NCI-H526 treated with DMSO at 0.1 percent for 48 hours (cell line): Measurements from ENCODE around the gene PTPRT.
A peak's percentile ranks its signal among the peaks of the same experiment; 100 is the strongest.

Source experiments
- DNase-seq: peaks from one replicate; lab custom pipeline; 2025; lab: John Stamatoyannopoulos, UW

The PTPRT gene

DNA sequence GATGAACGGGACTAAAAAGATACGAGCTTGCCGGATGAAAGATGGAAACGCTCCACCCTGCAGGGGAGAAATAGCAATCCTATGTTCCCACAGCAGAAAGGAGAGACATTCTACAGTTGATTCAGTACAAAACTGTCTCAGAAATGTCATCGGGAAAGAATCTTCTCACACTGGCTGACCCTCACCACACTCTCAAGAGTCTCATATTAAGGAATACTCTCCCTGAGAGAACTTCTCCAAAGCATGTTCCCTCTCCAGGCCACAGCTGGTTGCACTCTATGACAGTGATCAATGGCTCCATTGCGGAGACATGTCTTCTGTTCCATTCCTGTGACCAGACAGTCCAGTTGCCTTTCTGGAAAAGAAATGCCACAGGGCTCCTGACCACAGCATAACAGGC is 813.6 kb downstream of the PTPRT start:
- no peak for DNase-seq

DNA sequence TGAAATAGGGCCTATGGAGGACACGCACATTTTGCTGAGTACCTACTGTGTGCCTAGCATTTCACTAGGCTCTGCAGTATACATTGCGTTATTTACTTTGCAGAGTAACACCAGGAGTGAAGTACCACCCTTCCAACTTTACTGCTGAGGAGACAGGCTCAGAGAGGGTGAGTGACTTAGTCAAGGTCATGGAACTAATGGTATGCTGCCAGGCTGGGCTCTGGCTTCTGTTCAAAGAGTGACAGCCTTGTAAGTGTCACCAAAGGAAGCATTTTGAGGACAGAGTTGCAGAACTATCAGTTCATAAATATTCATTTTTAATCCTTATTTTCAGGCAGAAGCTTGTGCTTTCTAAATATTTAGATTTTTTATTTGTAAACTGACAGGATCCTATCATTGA is 816.7 kb downstream of the PTPRT start:
- no peak for DNase-seq

DNA sequence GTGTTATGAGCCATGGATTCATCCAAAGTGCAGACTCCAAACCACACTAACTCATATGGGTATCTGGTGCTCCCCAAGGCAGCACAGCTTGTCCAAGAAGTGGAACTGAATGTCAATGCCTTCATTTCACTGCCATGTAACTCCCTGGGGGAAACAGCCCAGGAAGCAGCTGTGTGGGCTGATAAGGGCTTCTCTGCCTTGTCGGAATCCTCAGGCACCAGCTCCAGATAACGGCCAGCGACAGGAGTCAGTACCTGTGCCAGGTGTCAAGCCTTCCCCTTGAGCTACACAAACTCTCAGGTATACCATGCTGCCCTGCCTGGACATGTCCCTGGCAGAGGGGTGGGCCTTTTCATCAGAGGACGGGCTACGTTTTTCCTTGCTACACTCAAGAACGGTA is 819.6 kb downstream of the PTPRT start:
- no peak for DNase-seq

- DNase-seq = no peak
Observed at GRCh38 chr20:42368910-42369309, 820.8 kb downstream of the PTPRT start.

- peak; percentile 41 for DNase-seq
Observed at GRCh38 chr20:42366626-42367025, 823.1 kb downstream of the PTPRT start.

GRCh38 chr20:42364446-42364845 is 825.3 kb downstream of the PTPRT start:
- DNase-seq = no peak

DNA sequence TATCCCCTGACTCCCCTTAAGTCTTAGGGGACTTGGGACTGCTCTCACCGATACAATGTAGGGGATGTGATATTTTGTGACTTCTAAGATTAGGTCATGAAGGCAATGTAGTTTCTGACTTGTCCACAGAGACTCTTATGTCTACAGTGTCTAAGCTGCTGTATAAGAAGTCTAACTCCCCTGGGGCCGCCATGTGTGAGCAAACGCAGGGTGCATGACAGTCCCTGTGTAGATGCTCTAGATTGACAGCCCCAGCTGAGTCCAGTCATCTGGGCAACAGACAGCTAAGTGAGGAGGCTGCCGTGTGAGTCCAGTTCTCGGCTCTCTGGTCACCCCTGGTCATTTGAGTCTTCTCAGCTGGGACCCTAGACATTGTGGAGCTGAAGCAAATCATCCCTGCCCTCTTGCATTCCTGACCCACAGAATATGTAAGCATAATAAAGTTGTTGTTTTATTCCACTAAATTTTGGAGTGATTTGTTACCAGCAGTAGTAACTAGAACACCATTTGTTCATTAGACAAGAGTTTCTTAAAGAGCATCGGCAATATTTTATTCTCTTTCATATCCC is 828.2 kb downstream of the PTPRT start:
- DNase-seq = no peak

DNA sequence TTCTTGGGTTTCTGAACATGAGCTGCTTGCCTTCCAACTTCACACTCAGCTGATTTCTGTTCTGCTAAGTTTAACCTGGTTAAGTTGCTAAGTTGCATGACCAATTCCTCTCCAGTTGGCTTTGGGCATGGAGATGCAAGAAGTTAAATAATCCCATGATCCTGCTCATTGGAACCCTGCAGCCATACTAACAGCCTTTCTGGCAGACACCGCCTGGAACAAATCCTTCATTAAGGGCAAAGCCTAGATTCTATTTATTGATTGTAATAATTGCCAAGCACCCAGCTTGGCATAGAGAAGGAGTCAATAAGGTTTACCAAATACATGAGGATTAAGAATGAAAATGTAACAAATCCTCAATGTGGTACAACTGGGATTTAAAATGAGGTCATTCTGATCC is 829.1 kb downstream of the PTPRT start:
- no peak for DNase-seq

- no peak for DNase-seq
Observed at GRCh38 chr20:42359617-42360016, 830.1 kb downstream of the PTPRT start.

DNA sequence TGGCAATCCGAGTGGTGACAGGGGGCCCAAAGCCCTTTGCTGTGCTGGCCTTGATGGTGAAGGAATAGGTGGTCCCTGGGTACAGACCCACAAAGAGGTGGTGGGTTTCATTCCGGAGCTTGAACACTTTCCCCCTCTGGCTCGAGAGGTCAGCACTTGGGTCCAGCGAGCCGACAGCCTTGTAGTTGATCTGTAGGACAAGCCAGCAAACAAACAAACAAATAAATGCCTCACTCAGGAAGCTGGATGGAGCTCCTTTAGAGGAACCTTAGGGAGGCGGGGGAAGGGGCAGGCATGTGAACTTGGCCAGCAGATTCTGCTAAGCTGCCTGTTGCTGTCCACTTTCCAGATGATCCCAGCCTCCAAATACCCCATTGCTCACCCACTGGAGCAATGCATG is 837.6 kb downstream of the PTPRT start:
- no peak for DNase-seq

DNA sequence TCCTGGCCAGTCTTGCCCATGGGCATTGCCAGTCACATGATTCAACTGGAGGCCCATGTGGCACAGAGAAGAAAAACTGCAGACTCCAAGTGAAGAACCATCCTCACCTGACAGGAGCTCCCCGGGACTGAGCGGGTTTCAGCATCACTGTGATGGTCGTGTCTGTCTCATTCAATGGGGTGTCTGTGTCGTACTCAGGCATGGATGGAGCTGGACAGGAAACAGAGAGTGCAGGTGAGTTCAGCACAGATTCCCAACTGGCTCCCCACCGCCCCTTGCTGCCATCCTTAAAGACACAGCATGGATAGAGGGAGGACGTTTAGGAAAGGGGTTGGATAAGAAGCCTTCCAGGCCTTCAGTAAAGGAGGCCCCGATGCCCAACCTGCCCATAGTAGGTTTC is 839.2 kb downstream of the PTPRT start:
- no peak for DNase-seq

DNA sequence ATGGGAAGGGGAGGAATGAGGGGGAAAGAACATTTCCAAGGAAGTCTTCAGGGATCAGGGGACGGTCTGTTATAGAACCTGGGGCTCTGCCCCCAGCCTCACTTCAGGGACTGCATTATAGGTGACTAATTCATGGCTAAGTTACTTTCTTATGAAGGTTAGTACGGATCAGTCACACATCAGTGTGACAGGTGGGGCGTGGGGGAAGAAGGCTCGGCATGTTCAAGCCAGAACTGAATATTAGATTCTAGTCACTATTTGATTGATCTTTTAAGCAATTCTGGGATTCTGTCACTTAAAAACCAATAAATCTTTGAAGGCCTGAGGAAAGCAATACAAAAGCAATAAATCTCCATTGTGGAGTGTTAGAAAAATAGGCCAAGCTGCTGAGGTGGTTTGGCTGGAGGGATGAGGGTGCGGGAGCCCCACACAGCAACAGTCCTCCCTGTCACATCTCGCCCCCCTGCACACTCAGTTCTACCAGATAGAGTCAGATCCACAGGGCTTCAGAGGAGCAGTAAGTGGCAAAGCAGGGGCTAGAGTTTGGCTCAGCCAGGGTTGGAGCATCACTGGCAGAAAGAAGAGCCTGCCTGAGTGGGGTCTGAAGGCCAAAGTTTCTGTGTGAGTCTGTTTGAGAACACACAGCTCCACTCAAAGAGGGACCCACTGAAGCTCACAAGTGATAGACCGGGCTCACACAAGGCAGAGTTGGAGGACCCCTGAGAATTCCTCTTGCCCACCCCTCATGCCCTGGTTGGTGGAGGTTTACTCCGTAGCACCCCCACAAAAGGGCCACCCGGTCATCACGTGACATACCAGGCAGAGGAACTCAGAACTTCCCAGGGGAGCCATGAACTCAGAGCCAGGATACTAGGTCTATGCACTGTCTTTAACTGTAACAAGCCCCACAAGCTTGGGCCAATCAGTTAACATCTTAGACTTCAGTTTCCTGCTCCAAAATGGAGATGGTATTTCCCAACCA is 843.2 kb downstream of the PTPRT start:
- no peak for DNase-seq

GRCh38 chr20:42341654-42342053 is 848.1 kb downstream of the PTPRT start:
- DNase-seq = no peak

DNA sequence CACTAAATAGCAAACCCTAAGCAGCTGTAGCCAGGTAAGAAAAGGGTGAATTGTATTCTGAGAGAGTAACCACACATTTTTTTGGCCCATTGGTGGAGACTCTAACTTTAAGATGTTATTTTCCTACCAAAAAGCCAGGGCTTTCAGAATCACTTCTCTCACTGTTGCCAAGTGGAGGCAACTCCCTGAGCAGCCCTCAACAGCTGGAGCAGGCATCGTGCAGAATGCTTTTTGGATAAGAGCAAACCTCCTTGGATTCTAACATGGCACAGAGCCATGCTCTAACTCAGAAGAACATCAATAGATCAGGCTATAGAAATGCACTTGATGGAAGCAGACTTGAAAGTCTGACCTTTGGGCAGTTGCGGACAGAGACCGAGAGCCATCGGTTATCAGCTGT is 849.3 kb downstream of the PTPRT start:
- DNase-seq = no peak

DNA sequence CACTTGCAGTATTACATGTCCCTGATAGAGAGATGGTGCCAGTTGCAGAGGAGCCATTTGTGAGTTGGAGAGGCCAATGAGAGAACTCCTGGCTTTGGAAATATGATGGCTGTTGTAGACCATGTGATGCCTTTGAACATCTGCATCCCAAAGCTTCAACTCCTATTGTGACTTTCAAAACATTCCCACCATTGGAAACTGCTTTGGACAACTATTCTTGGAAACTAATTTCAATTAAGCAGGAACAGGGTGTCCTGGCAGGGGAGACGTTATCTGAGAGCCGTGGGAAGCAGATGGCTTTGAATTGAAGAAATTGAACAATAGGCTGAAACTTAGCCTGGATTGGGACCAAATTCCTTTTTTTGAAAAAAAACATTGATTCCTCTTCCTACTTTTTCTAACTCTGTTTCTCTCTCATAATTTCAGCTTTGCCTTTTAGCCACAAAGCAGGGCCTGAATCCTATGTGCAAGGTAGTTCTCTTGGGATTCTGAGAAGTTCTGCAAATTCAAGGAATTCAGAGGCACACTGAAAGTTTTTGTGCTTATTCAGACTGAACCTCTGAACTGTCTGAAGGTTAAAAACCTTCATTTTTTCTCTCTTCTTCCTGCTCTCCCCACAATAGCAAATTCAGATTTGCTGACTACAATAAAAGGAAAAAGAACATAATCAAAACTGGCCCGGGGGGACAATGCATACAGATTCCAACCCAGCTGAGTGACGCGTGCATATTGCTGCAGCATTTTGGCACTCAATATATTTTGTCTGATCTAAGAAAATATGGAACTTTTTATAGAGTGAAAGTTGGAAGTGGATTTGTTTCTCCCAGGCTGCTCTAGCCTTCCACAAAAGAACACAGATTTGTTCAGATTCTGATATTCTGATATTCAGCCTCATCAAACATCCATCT is 851.2 kb downstream of the PTPRT start:
- DNase-seq = no peak

- no peak for DNase-seq
Observed at GRCh38 chr20:42336576-42336975, 853.1 kb downstream of the PTPRT start.

DNA sequence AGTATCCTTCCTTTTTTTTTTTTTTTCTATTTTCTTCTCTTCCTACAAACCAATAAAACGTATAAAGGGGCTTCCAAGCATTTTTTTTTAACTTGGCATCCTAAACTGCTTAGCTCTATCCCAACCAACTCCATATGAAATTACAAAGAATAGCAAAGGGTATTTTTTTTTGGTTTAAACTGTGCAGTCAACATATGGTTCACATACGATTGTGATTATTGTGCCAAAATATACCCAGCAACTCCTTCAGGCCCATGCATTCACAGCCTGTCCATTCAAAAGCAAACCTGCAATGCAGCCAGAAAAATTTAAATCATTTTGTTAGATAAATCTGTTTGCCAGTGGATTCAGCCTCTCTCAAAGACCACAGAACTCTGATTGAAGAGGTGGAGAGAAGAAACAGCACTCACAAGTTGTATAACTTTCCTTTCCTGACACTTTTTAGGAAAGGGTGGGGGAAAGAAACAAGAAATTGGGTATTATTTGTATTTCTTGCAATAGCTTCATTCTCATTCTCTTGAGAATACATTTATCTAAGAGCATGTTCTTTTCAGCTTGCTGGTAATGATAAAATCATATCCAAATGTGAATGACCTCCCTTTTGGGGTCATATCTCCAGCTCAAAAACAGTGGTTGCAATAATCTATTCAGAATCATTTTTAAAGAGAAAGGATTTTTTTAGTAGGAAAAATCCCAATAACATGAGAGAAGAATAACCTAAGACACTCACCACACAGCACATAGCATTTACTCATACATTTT is 870.3 kb downstream of the PTPRT start:
- no peak for DNase-seq

GRCh38 chr20:42313704-42314103 is 876.0 kb downstream of the PTPRT start:
- DNase-seq = no peak

DNA sequence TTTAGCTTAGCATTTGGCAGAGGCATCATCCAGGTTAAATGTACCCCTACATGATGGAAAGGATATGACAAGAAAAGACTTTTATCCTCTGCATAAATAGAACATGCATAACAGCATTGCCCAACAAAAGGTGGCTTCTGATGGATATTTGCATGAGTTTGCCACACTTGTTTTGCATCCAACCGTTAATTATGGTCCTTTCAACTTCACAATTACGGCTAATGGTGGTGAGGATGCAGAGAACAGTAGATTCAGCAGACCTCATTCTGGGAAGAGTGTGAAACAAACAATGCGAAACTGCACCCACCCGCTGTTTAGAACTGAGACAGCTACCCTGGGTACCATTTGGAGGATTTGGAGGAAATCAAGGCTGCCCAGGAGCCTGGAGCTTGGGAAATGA is 880.7 kb downstream of the PTPRT start:
- DNase-seq = peak; percentile 82

- no peak for DNase-seq
Observed at GRCh38 chr20:42308171-42308570, 881.5 kb downstream of the PTPRT start.

DNA sequence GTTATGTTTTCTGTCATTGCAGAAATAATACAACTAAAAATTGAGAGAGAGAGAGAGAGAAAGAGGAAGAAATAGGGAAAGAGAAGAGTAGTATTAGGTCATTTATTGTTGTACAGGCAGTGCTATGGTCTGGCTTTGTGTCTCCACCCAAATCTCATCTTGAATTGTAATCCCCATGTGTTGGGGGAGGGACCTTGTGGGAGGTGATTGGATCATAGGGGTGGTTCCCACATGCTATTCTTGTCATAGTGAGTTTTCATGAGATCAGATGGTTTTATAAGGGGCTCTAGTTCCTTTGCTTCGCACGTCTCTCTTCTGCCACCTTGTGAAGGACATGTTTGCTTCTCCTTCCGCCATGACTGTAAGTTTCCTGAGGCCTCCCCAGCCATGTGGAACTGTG is 894.1 kb downstream of the PTPRT start:
- DNase-seq = no peak

GRCh38 chr20:42294976-42295375 is 894.7 kb downstream of the PTPRT start:
- no peak for DNase-seq
